NCI-H146 treated with DMSO at 0.1 percent for 48 hours (cell line): ENCODE measurements around the gene TCTN3.
"Not testable (repeated sequence)": the region's sequence is repeated elsewhere in the genome, so short reads cannot be mapped to it uniquely, and the experiment has no call there.

Source experiments
- DNase-seq: peaks from one replicate; lab custom pipeline; 2025; ENCODE audit not compliant: unreplicated experiment; lab: John Stamatoyannopoulos, UW

The TCTN3 gene

GRCh38 chr10:95637140-95637539 is 56.6 kb downstream of the TCTN3 start:
- DNase-seq: no peak

DNA sequence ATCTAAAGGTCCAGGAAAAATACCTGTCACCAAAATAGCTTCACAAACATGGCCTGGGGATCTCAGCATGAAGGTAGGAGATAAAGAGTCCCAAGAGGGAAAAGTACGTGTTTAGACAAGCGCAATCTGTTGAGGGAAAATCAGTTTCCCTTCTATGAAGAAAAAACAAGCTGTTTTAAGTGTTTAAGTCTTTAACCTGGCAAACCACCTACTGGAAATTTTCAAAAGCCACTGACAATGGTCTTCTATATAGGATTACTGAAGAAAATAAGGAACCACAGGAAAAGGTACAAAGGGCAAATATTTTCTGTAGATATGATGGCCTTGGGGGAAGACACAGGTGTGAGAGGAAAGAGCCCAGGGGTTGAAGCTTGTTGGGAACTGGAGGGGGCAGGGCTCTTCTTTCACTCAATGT is 58.4 kb downstream of the TCTN3 start:
- peak; percentile 73 for DNase-seq

GRCh38 chr10:95628786-95629185 is 64.9 kb downstream of the TCTN3 start:
- DNase-seq: no peak

DNA sequence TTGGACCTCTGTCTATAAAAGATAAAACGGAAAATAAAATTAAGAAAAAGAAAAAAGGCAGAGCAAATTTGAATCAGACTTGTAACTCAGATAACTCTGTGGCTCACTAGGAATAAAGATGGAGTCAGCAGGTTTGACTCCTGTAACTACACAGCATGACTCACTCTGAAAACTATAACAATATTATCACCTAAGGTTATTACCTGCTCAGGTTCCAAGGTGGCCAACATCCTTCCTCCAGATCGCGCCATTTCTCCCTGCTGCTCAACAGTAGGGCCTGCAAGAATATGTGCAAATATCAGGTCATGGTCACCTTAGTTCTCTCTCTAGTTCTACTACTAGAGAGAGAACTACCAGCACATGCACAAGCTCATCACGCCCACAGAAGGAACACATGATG is 67.2 kb downstream of the TCTN3 start:
- no peak for DNase-seq

GRCh38 chr10:95620415-95620814 is 73.3 kb downstream of the TCTN3 start:
- not testable (repeated sequence) for DNase-seq

- no peak for DNase-seq
Measured at GRCh38 chr10:95618101-95618500, 75.6 kb downstream of the TCTN3 start.

DNA sequence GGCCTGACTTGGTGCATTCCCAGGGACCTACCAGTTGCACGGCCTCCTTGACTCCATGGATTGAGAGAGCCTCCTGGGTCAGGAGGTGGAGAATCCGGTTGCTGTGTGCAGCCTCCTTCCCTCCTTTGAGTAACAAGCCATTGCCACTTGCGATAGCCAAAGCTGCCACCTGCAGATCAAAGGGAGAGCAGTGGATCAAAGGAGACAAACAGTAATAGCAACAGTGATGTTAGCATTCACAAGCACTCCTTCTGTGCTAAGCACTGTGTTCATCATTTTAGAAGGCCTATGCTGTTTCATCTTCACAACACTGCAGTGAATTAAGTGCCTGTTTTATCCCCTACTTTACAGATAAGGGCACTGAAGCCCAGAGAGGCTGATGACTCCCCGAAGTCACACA is 77.3 kb downstream of the TCTN3 start:
- no peak for DNase-seq
